Upper lobe of left lung (tissue), 6 donors: ENCODE results near the gene ZCCHC7. TPM values are rescaled to one million over a fixed set of nuclear protein-coding genes. Genes with fewer than 3 reads are reported as not detected.
"Not testable (repeated sequence)": the region's sequence is repeated elsewhere in the genome, so short reads cannot be mapped to it uniquely, and the experiment has no call there.

Source experiments
- ATAC-seq, 2 donors: fragments of 200-7000 bp; cut with Tn5 transposase; one replicate each; pipeline ENCODE4 v1.9.1; 2022; ENCODE audit warnings: mild to moderate bottlenecking in 2 of 2, moderate library complexity in 2 of 2; ENCODE audit not compliant: low FRiP score in 2 of 2
- DNase-seq, 2 donors: peaks; one replicate each; pipeline ENCODE4 v3.0.0-alpha.2; 2019 to 2020
- H3K27ac ChIP-seq, 4 donors: fragments of 200-600 bp; sonication (generic); one replicate each; pipeline ENCODE4 v1.5.1; 2016 to 2019
- H3K27me3 ChIP-seq, 4 donors: fragments of 200-600 bp; sonication (generic); one replicate each; pipeline ENCODE4 v1.5.1; 2017 to 2019
- H3K36me3 ChIP-seq, 4 donors: fragments of 200-600 bp; sonication (generic); one replicate each; pipeline ENCODE4 v1.5.1; 2016 to 2019
- H3K4me1 ChIP-seq, 4 donors: fragments of 200-600 bp; sonication (generic); one replicate each; pipeline ENCODE4 v1.5.1; 2018 to 2019
- H3K4me3 ChIP-seq, 4 donors: fragments of 200-600 bp; sonication (generic); one replicate each; pipeline ENCODE4 v1.5.1; 2017 to 2019; ENCODE audit warnings: mild to moderate bottlenecking in 2 of 4, moderate library complexity in 1 of 4
- H3K9me3 ChIP-seq, 4 donors: fragments of 200-600 bp; sonication (generic); one replicate each; pipeline ENCODE4 v1.5.1; 2018 to 2019
- EP300 ChIP-seq, 4 donors: sonication (generic); formaldehyde crosslinking; IDR thresholded peaks; one replicate each; pipeline ENCODE4 v1.5.1; 2017; ENCODE audit warnings: antibody characterized with exemption in 4 of 4, control low read depth in 2 of 4
- POLR2A ChIP-seq, 4 donors: fragments of 450-650 bp; IDR thresholded peaks; one replicate each; pipeline ENCODE4 v1.5.1; 2016 to 2017; ENCODE audit warnings: antibody characterized with exemption in 4 of 4, mild to moderate bottlenecking in 2 of 4
- POLR2AphosphoS5 ChIP-seq, 2 donors: sonication (generic); formaldehyde crosslinking; IDR thresholded peaks; one replicate each; pipeline ENCODE4 v1.5.1; 2017; ENCODE audit warnings: antibody characterized with exemption in 2 of 2
- WGBS, 2 donors: methylation state at CpG; one replicate each; pipeline ENCODE4 v1.1.5; 2017 to 2018; 5-methylcytosine and 5-hydroxymethylcytosine counted together
- total RNA-seq, 6 donors: library from RNA; depleted of rRNA in 4 of 6; stranded (reverse); fragments of >200 nt in 4 of 6; gene quantifications; one replicate each; pipeline versions ENCODE4 v1.1.0 to v1.2.1, GENCODE V29; 2016 to 2021
- TF ChIP-seq, protein P1 (sequence below), 6 experiments: fragments of 450-650 bp in 4 of 6; fragments of 200-600 bp in 2 of 6; sonication (generic) in 2 of 6; IDR thresholded peaks; one replicate each; pipeline ENCODE4 v1.5.1; 2016 to 2019; ENCODE audit warnings: antibody characterized with exemption in 6 of 6
- donor health status: DM: no; HTN: no; CAD: no; lungs with moderate emphysema.
- donor health status: DM: no; HTN: yes; CAD: no; lungs with severe emphysema.

ZCCHC7 gene
- total RNA-seq, 6 donors from 2014 or later: 11.1 to 44.0 (median 18.7) TPM

DNA sequence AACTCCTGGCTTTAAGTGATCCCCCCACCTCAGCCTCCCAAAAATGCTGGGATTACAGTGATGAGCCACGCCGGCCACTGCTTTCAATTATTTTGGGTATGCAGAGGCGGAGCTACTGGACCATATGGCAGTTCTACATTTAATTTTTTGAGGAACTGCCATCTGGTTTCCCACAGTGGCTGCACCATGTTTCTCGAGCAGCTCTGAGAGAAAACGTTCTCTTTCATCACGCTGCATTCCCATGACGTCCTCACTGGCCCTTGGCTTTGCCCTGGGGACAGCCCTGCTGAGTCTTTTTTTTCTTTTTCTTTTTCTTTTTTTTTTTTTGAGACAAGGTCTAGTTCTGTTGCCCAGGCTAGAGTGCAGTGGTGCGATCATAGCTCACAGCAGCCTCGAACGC, 266.6 kb downstream of the ZCCHC7 start:
- ATAC-seq: no peak
- Histone ChIP-seq H3K27ac (no peak overlapping the region), H3K27me3 (no peaks in the 10 kb centered on the region), H3K4me3 (no peak overlapping the region), H3K4me1 (no peaks in the 10 kb centered on the region), H3K36me3 (no peaks in the 10 kb centered on the region), H3K9me3 (no peaks in the 10 kb centered on the region)
- no peak for DNase-seq
- no peak for TF ChIP-seq POLR2A (IDR thresholded peaks at IDR 0.05)
- TF ChIP-seq, protein P1, sequence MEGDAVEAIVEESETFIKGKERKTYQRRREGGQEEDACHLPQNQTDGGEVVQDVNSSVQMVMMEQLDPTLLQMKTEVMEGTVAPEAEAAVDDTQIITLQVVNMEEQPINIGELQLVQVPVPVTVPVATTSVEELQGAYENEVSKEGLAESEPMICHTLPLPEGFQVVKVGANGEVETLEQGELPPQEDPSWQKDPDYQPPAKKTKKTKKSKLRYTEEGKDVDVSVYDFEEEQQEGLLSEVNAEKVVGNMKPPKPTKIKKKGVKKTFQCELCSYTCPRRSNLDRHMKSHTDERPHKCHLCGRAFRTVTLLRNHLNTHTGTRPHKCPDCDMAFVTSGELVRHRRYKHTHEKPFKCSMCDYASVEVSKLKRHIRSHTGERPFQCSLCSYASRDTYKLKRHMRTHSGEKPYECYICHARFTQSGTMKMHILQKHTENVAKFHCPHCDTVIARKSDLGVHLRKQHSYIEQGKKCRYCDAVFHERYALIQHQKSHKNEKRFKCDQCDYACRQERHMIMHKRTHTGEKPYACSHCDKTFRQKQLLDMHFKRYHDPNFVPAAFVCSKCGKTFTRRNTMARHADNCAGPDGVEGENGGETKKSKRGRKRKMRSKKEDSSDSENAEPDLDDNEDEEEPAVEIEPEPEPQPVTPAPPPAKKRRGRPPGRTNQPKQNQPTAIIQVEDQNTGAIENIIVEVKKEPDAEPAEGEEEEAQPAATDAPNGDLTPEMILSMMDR (IDR thresholded peaks at IDR 0.05): no peak
- no peak for TF ChIP-seq POLR2AphosphoS5 (IDR thresholded peaks at IDR 0.05)
- TF ChIP-seq EP300 (IDR thresholded peaks at IDR 0.05): no peak
- WGBS, 2 donors: 80 to 90% methylated on average over 10 of the region's 10 CpGs

DNA sequence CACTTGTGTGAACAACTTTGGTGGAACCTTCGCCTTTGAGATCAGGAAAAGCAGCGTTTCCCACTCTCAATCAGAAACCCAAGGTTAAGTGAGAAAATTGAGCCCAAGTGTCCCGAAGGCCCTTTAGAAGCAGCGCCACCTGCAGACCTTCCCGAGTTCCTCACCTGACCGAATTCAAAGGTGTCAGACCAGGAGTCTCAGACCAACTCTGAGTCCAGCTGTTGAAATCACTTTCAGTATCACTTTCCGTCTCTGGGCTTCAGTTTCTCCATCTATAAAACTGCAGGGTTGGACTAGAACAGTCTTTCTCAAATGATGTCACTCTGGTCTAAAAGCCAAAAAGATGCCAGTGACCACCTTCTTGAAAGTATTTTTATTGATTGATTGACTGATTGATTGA, 270.4 kb downstream of the ZCCHC7 start:
- WGBS, 2 donors: 29 to 37% methylated on average over 7 of the region's 7 CpGs
- Histone ChIP-seq H3K4me1 (no peaks in the 10 kb centered on the region), H3K27ac (no peak overlapping the region), H3K4me3 (no peak overlapping the region), H3K9me3 (no peaks in the 10 kb centered on the region), H3K36me3 (no peaks in the 10 kb centered on the region), H3K27me3 (no peaks in the 10 kb centered on the region)
- ATAC-seq: no peak
- no peak for DNase-seq
- TF ChIP-seq POLR2AphosphoS5 (IDR thresholded peaks at IDR 0.05): no peak
- no peak for TF ChIP-seq POLR2A (IDR thresholded peaks at IDR 0.05)
- TF ChIP-seq EP300 (IDR thresholded peaks at IDR 0.05): no peak
- TF ChIP-seq, protein P1 (IDR thresholded peaks at IDR 0.05): peak in 3 of 6 experiments; percentile 11 to 16 (median 13)

DNA sequence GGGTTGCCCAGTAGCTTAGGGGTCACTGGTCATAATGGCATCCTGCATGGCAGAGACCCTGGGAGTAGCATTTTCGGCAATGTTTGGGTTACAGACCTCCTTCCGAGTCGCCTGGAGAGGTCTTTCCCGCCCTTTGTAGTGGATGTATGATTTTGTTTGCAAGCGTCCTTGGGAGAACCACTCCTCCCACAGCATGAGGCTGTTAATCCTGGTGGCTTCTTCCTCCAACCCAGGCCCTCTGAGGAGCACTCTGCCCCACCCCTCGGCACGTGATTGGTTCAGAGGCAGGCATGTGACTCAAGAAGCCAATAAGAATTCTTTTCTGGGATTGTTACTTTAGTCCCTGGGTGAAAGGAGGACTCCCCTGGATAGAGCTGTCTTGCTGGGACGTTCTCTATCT, 271.9 kb downstream of the ZCCHC7 start:
- no peak for ATAC-seq
- H3K27me3 ChIP-seq: no peaks in the 10 kb centered on the region

DNA sequence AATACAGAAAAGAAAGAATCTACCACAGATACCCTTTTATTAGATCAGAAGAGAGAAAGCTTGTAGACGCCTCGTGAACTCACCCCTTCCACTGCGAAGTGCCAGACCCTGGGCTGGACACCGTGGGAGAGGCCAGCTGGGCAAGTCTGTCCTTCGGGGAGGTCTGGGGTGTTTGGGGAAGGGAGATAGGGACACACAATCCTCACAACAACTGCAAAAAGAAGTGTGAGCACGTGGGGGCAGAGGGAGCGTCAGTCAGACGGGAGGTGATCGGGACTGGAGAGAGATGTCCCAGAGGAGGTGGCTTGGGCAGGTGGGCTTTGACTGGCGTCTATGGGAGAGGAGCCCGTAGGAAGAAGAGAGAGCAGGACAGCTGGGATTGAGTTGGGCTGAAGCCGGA, 274.9 kb downstream of the ZCCHC7 start:
- TF ChIP-seq EP300 (IDR thresholded peaks at IDR 0.05) (no peak), POLR2A (IDR thresholded peaks at IDR 0.05) (no peak), POLR2AphosphoS5 (IDR thresholded peaks at IDR 0.05) (no peak)
- TF ChIP-seq, protein P1 (IDR thresholded peaks at IDR 0.05): no peak
- 75 to 79% methylated on average over 11 to 12 of the region's 12 CpGs for WGBS, 2 donors
- H3K4me3 ChIP-seq: no peak overlapping the region

More for the DNA sequence above, 271.9 kb downstream of the ZCCHC7 start:
- no peaks in the 10 kb centered on the region for H3K4me1 ChIP-seq
- H3K27ac ChIP-seq: no peak overlapping the region
- no peaks in the 10 kb centered on the region for H3K9me3 ChIP-seq
- WGBS, 2 donors: 88 to 92% methylated on average over 8 of the region's 8 CpGs
- TF ChIP-seq, protein P1 (IDR thresholded peaks at IDR 0.05): no peak
- TF ChIP-seq POLR2AphosphoS5 (IDR thresholded peaks at IDR 0.05) (no peak), EP300 (IDR thresholded peaks at IDR 0.05) (no peak)
- H3K4me3 ChIP-seq: no peak overlapping the region
- no peaks in the 10 kb centered on the region for H3K36me3 ChIP-seq
- DNase-seq: no peak

DNA sequence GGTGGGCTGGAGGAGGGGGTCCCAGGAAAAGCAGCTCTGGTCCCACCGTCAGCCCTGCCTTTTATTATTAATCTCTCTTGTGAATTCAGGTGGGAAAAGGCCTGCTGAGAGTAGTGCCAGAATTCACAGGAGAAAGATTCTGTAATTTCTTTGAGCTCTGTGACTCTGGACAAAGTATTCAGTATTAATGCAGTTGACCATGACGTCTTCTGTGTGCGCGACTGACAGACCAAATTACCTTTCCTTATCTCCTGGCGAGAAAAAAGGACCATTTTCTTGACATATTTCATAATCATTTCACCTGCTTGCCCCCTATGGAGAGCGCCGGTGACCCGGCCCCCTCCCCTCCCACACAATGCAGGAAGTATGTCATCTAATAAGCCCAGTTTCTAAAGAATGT, 275.3 kb downstream of the ZCCHC7 start:
- Histone ChIP-seq H3K4me3 (no peak overlapping the region), H3K36me3 (no peaks in the 10 kb centered on the region), H3K4me1 (no peaks in the 10 kb centered on the region), H3K27me3 (no peaks in the 10 kb centered on the region), H3K27ac (no peak overlapping the region), H3K9me3 (no peaks in the 10 kb centered on the region)
- DNase-seq (no peak), ATAC-seq (no peak)
- TF ChIP-seq POLR2AphosphoS5 (IDR thresholded peaks at IDR 0.05): no peak
- TF ChIP-seq, protein P1 (IDR thresholded peaks at IDR 0.05): no peak
- no peak for TF ChIP-seq EP300 (IDR thresholded peaks at IDR 0.05)
- TF ChIP-seq POLR2A (IDR thresholded peaks at IDR 0.05): no peak
- WGBS, 2 donors: 84 to 90% methylated on average over 8 of the region's 8 CpGs

More for the DNA sequence above, 274.9 kb downstream of the ZCCHC7 start:
- DNase-seq (no peak), ATAC-seq (no peak)
- H3K36me3 ChIP-seq: no peaks in the 10 kb centered on the region
- H3K27me3 ChIP-seq: no peaks in the 10 kb centered on the region
- H3K9me3 ChIP-seq: no peaks in the 10 kb centered on the region
- no peaks in the 10 kb centered on the region for H3K4me1 ChIP-seq
- no peak overlapping the region for H3K27ac ChIP-seq

DNA sequence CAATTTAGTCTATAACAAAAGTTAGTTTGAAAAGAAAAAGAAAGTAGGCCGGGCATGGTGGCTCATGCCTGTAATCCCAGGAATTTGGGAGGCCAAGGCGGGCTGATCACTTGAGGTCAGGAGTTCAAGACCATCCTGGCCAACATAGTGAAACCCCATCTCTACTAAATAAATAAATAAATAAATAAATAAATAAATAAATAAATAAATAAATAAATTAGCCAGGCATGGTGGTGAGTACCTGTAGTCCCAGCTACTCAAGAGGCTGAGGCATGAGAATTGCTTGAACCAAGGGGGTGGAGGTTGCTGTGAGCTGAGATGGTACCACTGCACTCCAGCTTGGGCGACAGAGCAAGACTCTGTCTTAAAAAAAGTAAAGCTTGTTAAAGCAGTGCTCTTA, 277.6 kb downstream of the ZCCHC7 start:
- WGBS, 2 donors: 89 to 97% methylated on average over 3 of the region's 3 CpGs
- ATAC-seq, DNase-seq, H3K36me3 ChIP-seq, H3K4me1 ChIP-seq, H3K27ac ChIP-seq, H3K9me3 ChIP-seq, H3K27me3 ChIP-seq, H3K4me3 ChIP-seq: not testable (repeated sequence)
